Astrocyte of the spinal cord (primary cell): Measurements from ENCODE around the gene TIMM10B.

Experiments
- DNase-seq: peaks from one replicate; pipeline ENCODE4 v3.0.0; 2011; ENCODE audit warnings: low read depth, low spot score
- H3K4me3 ChIP-seq: 2 replicates; pipeline ENCODE4 v1.5.1; 2011; ENCODE audit warnings: low read depth, mild to moderate bottlenecking, low read length, moderate library complexity
- in situ Hi-C: cut with HindIII; loops from 2 replicates; pipeline ENCODE4 v1.10.0; 2017; ENCODE audit warnings: low sequenced_read_pairs
- TF ChIP-seq, protein P1 (sequence below): IDR thresholded peaks from 2 replicates; pipeline ENCODE4 v1.5.1; 2012; ENCODE audit warnings: low read depth, mild to moderate bottlenecking, low read length, inconsistent platforms

Gene TIMM10B

GRCh38 chr11:6469599-6469998 lies 11.7 kb upstream of the TIMM10B start:
- no peak for DNase-seq
- no peak overlapping the region for H3K4me3 ChIP-seq
- TF ChIP-seq, protein P1, sequence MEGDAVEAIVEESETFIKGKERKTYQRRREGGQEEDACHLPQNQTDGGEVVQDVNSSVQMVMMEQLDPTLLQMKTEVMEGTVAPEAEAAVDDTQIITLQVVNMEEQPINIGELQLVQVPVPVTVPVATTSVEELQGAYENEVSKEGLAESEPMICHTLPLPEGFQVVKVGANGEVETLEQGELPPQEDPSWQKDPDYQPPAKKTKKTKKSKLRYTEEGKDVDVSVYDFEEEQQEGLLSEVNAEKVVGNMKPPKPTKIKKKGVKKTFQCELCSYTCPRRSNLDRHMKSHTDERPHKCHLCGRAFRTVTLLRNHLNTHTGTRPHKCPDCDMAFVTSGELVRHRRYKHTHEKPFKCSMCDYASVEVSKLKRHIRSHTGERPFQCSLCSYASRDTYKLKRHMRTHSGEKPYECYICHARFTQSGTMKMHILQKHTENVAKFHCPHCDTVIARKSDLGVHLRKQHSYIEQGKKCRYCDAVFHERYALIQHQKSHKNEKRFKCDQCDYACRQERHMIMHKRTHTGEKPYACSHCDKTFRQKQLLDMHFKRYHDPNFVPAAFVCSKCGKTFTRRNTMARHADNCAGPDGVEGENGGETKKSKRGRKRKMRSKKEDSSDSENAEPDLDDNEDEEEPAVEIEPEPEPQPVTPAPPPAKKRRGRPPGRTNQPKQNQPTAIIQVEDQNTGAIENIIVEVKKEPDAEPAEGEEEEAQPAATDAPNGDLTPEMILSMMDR = no peak
- in situ Hi-C loops = no loop called here

GRCh38 chr11:6472934-6473333 lies 8.4 kb upstream of the TIMM10B start:
- no peak for DNase-seq
- in situ Hi-C loops = no loop called here
- TF ChIP-seq, protein P1 = no peak
- peak overlapping the region; percentile 91 for H3K4me3 ChIP-seq

DNA sequence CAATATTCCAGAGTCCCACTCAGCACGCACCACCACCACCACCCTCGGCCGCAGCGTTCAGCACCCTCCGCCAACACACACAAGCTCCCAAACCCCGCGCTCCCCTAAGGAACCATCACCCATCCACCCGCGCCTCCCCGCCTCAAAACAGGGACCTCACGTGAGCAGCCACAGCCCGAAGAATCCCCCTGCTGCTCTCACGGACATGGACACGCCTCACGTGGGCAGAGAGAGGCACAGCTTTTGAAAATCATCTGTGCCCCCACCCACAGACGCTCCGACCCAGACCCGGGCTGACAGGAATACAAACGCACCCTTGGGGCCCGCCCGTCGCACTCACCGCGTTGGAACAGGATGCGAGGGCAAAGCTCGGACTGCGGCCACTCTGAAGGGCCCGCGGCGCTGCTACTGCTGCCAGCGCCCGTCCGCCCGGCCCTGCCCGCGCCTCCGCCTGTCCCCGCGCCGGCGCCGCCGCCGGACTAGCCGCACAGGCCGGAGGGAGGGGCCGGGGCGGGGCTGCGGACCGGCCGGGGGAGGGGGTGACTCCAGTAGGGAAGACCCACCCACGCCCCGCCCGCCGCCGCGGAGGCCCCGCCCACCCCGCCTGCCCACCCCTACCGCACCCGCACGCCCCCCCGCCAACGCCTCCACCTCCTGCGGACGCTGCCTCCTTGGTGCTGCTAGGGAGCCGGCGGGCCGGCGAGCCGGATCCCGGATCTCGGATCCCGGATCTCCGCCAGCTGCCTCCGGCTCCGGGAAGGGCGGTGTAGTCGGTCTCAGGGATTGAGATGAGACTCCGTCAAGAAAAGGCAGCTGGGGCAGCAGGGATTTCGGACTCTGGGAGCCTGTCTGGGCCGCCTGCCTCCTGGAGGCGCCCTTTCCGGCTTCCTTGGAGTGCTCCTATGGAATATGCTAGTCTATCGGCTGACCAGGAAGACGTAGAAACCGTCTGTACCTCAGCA lies 7.6 kb upstream of the TIMM10B start, which contains the start of gene TRIM3:
TRIM3 (minus strand) TSS at position 491 of the 962 bp plus-strand sequence. CDS start 8,246 bp downstream, outside the sequence.
- in situ Hi-C loops = no loop called here

DNA sequence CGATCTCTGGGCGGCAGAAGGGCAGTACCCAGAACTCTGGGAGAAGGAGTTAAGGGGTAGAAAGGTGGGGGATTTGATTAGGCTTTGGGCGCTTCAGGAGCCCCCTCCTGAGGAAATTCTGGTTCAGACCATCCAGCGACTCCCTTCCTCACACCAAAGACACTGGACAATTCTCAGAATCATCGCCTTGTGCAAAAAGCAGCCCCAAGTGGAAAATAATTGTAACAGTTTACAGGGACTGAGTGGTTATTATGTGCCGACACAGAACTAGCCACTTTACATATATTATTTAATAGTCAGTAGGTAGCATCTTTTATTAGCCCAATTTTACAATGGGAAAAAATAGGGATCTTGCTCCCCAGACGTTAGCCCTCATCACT lies 6.9 kb upstream of the TIMM10B start:
- no peak for DNase-seq
- TF ChIP-seq, protein P1 = no peak
- in situ Hi-C loops = no loop called here
- H3K4me3 ChIP-seq = peak overlapping the region; percentile 62

More for the DNA sequence above, 7.6 kb upstream of the TIMM10B start, which contains the start of gene TRIM3:
- DNase-seq = peak; percentile 91
- TF ChIP-seq, protein P1 = peak; percentile 53
- H3K4me3 ChIP-seq = peak within 1 kb of the TSS; percentile 91

DNA sequence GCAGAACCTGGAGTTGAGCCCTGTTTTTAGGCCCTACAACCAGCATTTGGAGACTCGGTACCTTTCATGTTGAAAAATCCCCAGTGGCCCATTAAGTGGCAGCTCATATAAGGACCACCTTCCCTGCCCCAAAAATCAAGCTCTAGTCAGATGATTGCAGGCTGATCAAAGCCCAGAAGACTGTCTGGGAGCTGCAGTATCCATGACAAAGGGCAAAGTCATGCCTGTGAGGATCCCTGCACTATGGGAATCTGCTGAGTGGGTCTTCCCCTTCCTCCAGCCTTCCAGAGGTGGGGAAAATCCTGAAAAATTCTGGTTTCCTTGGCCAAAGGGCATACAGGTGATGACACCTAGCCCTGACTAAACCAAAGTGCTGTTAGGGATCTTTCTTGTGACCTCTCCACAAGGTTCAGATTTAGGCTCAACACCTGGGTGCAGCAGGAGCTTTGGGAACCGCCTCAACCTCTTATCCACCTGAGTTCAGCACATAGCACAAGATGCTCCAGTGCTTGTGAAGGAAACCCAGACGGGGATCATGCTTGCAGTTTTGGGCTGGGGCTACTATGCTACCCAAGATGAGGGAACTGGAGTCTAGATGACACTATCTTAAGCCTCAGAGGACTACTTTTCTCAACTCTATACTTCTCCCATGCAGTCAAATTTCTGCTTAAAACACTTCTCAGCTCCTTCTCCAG lies 6.3 kb upstream of the TIMM10B start:
- in situ Hi-C loops = no loop called here
- H3K4me3 ChIP-seq = no peak overlapping the region
- no peak for DNase-seq
- TF ChIP-seq, protein P1 = no peak

DNA sequence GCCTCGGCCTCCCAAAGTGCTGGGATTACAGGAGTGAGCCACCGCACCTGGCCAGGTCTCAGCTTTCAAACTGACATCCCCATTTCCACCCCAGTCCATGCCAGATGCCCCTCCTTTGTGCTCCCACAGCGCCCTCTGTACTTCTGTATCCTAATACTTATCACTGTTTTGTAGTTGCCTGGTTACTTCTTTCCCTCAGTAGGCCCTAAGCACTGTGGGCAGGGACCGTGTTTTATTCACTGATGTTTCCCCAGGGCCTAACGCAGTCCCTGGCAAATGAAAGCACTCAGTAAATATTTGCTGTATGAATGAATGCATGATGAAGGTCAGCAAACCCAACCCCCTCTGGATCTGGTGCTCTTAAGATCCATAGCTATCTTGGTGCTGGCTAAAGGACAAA lies 5.4 kb upstream of the TIMM10B start:
- TF ChIP-seq, protein P1 = no peak
- H3K4me3 ChIP-seq = no peak overlapping the region
- no peak for DNase-seq
- in situ Hi-C loops = no loop called here
